Transverse colon (tissue), 4 donors: ENCODE measurements around the gene CD1D. TPM values are rescaled to one million over a fixed set of nuclear protein-coding genes. Genes with fewer than 3 reads are reported as not detected.
"Not testable (repeated sequence)": the region's sequence is repeated elsewhere in the genome, so short reads cannot be mapped to it uniquely, and the experiment has no call there.

Source experiments
- DNase-seq: peaks from one replicate; pipeline ENCODE4 v3.0.0-alpha.2; 2019
- H3K27ac ChIP-seq, 4 donors: fragments of 200-600 bp; sonication (generic); 2 replicates each; pipeline ENCODE4 v1.5.1; 2016 to 2018; ENCODE audit warnings: inconsistent platforms in 4 of 4
- H3K27me3 ChIP-seq: fragments of 200-600 bp; sonication (generic); 2 replicates; pipeline ENCODE4 v1.5.1; 2017; ENCODE audit warnings: inconsistent platforms
- H3K36me3 ChIP-seq, 4 donors: fragments of 200-600 bp; sonication (generic); 2 replicates each; pipeline ENCODE4 v1.5.1; 2017 to 2019; ENCODE audit warnings: inconsistent platforms in 4 of 4
- H3K4me1 ChIP-seq, 4 donors: fragments of 200-600 bp; sonication (generic); 2 replicates each; pipeline ENCODE4 v1.5.1; 2017 to 2020; ENCODE audit warnings: inconsistent platforms in 4 of 4
- H3K4me3 ChIP-seq, 4 donors: fragments of 200-600 bp; sonication (generic); 1 replicate in 1 of 4; 2 replicates in 3 of 4; pipeline versions ENCODE4 v1.5.1 to v1.6.1; 2017 to 2019; ENCODE audit warnings: inconsistent platforms in 4 of 4
- H3K9me3 ChIP-seq, 2 donors: fragments of 200-600 bp; sonication (generic); 2 replicates each; pipeline ENCODE4 v1.5.1; 2017 to 2019; ENCODE audit warnings: inconsistent platforms in 2 of 2
- EP300 ChIP-seq: sonication (generic); formaldehyde crosslinking; IDR thresholded peaks from one replicate; pipeline ENCODE4 v1.6.1; 2017; ENCODE audit warnings: antibody characterized with exemption, low read depth
- POLR2A ChIP-seq: fragments of 450-650 bp; IDR thresholded peaks from one replicate; pipeline ENCODE4 v1.6.1; 2016; ENCODE audit warnings: antibody characterized with exemption, mild to moderate bottlenecking, moderate library complexity
- POLR2AphosphoS5 ChIP-seq, 3 donors: sonication (generic); formaldehyde crosslinking; IDR thresholded peaks; one replicate each; pipeline ENCODE4 v1.6.1; 2016; ENCODE audit warnings: antibody characterized with exemption in 3 of 3
- WGBS, 2 donors: methylation state at CpG; one replicate each; pipeline ENCODE4 v1.1.5; 2018; ENCODE audit warnings: low coverage in 1 of 2; 5-methylcytosine and 5-hydroxymethylcytosine counted together
- in situ Hi-C, 4 donors: fragments of 200-750 bp; cut with MboI; loops; one replicate each; pipeline versions ENCODE4 v1.15.0 to v1.15.1; 2017; ENCODE audit warnings: low sequenced_read_pairs in 3 of 4, low pct_ligation_motif_present in 1 of 4, low pct_unique_long_range_greater_than_20kb in 1 of 4
- intact Hi-C: fragments of 100-400 bp; cut with DNase I; formaldehyde crosslinking; loops from one replicate; pipeline ENCODE4 v1.15.1; 2023; ENCODE audit warnings: low total_unique reads
- total RNA-seq, 4 donors: library from RNA; depleted of rRNA; stranded (reverse); fragments of >200 nt; gene quantifications; one replicate each; pipeline ENCODE4 v1.1.0, GENCODE V29; 2016
- TF ChIP-seq, protein P1 (sequence below), 5 experiments: fragments of 200-600 bp in 3 of 5; fragments of 450-650 bp in 2 of 5; sonication (generic) in 3 of 5; IDR thresholded peaks; 1 replicate in 2 of 5; 2 replicates in 3 of 5; pipeline ENCODE4 v1.5.1; 2016 to 2017; ENCODE audit warnings: antibody characterized with exemption in 5 of 5, inconsistent platforms in 3 of 5, mild to moderate bottlenecking in 2 of 5, moderate library complexity in 1 of 5

Gene CD1D
- total RNA-seq, 4 donors from 2014 or later, result 1.4 to 11.2 (median 4.1) TPM

DNA sequence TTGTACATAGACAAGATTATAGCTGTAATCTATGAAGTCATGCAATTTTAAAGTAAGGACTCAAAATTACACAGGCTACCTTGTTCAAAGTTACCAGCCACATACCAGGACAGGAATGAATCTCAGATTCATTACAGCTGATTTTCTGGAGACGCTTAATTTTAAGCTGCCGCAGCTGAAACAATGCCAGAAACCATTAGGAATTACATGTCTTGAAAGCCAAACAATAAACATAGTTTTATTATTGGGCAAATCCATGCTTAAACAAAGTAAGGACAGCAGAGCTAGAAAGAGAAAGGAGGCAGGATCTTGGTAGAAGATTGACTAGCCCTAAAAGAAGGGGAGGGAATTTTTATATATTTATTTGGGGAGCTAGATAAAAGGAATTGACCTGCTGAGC is 19.2 kb upstream of the CD1D start:
- Histone ChIP-seq H3K9me3 (no peaks in the 10 kb centered on the region), H3K36me3 (no peaks in the 10 kb centered on the region), H3K4me3 (no peak overlapping the region), H3K27me3 (peaks cover 16% of the 10 kb centered on the region), H3K27ac (no peak overlapping the region), H3K4me1 (peaks cover 0 to 4% (median 0%) of the 10 kb centered on the region in 4 donors)
- WGBS, 2 donors, result 32 to 46% methylated on average over 2 of the region's 2 CpGs
- DNase-seq, result no peak
- in situ Hi-C loops (no loop called here), intact Hi-C loops (no loop called here)
- no peak for TF ChIP-seq POLR2AphosphoS5 (IDR thresholded peaks at IDR 0.05)
- TF ChIP-seq, protein P1, sequence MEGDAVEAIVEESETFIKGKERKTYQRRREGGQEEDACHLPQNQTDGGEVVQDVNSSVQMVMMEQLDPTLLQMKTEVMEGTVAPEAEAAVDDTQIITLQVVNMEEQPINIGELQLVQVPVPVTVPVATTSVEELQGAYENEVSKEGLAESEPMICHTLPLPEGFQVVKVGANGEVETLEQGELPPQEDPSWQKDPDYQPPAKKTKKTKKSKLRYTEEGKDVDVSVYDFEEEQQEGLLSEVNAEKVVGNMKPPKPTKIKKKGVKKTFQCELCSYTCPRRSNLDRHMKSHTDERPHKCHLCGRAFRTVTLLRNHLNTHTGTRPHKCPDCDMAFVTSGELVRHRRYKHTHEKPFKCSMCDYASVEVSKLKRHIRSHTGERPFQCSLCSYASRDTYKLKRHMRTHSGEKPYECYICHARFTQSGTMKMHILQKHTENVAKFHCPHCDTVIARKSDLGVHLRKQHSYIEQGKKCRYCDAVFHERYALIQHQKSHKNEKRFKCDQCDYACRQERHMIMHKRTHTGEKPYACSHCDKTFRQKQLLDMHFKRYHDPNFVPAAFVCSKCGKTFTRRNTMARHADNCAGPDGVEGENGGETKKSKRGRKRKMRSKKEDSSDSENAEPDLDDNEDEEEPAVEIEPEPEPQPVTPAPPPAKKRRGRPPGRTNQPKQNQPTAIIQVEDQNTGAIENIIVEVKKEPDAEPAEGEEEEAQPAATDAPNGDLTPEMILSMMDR (IDR thresholded peaks at IDR 0.05), result no peak
- TF ChIP-seq POLR2A, result no peak
- no peak for TF ChIP-seq EP300

DNA sequence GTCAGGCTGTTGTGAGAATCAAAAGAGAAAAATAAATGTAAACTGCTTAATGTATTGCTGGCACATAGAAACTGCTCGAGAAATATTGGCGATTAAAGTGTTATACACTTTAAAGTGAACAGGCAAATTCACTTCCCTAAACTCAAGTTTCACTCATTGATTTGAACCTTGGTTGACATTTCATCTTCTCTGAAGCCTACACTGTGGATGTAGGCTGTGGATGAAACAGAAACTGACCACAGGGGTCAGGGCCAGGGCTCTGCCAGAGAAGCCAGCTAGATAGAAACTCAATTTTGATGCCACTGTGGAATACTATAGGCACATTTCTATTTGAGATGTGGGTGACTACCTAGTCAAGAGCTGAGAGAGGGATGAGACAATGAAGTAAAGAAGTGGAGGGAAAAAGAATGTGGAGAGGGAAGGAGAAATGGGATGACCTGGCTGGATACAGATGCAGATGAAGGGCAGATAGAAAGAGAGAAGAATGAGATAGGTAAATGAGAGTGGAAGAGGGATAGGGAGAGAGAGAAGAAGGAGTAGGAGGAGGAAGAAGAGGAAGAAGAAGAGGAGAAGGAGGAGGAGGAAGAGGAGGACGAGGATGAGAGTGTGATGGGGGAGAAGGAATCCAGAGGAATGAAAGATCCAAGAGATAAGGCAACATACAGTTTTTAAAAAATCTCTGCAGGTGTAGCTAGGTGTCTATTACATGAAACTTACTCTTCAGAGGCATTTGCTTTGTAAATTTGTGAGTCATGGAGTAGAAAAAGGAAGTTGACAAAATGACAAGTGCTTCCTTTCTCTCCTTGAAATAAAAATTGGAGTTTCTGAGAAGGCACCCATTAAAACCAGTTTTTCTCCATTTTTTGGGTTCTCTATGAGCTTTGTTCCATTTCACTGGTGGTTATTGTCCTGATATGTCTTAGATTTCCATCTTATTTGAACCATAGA is 17.4 kb upstream of the CD1D start:
- 54 to 62% methylated on average over 3 of the region's 3 CpGs for WGBS, 2 donors
- in situ Hi-C loops, result no loop called here
- no peak overlapping the region for H3K4me3 ChIP-seq
- peaks cover 23% of the 10 kb centered on the region for H3K27me3 ChIP-seq
- H3K4me1 ChIP-seq, result peaks cover 0 to 4% (median 0%) of the 10 kb centered on the region in 4 donors
- TF ChIP-seq, protein P1 (IDR thresholded peaks at IDR 0.05), result no peak
- TF ChIP-seq POLR2A, result no peak
- no peak for TF ChIP-seq EP300
- no peak for TF ChIP-seq POLR2AphosphoS5 (IDR thresholded peaks at IDR 0.05)
- H3K36me3 ChIP-seq, result no peaks in the 10 kb centered on the region
- H3K27ac ChIP-seq, result no peak overlapping the region
- intact Hi-C loops, result no loop called here
- DNase-seq, result peak; percentile 28
- H3K9me3 ChIP-seq, result no peaks in the 10 kb centered on the region

DNA sequence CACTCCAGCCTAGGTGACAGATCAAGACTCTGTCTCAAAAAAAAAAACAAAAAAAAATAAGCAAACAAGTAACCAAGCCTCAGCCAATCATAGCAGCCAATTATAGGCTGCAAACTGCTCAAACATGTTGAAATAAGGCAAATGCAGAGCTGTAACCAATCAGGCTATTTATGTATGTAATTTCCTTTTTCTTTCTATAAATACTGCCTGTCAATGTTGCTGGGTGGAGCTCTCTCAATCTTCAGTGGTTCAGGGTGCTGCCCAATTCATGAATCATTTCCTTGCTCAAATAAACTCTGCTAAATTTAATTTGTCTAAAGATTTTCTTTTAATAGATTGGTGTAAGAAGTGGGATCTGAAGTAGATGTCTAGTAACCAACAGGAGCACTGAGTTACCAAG is 11.6 kb upstream of the CD1D start:
- no peaks in the 10 kb centered on the region for H3K4me1 ChIP-seq

DNA sequence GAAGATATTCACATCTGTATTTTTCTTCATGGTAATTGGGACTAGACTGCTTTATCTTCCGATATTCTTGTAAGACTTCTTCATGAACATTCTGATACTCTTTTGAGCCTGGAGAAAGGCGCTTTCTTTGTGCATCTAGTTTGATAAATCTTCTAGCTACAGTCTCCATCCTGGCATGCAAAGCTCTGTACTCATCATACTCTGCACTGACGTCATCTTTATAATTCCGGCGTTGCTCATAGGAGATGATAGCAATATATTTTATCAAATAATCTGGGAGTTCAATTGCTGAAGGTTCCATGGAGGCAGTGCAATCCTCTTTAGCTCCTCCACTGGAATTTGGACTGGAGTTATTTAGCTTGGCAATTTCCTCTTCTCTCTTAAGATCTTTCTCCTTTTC is 4.8 kb upstream of the CD1D start:
- H3K4me3 ChIP-seq, DNase-seq, H3K9me3 ChIP-seq, H3K36me3 ChIP-seq, in situ Hi-C loops, H3K27me3 ChIP-seq, H3K27ac ChIP-seq, intact Hi-C loops: not testable (repeated sequence)
- peaks cover 0 to 39% (median 14%) of the 10 kb centered on the region in 4 donors for H3K4me1 ChIP-seq
- WGBS, 2 donors, result 85% methylated on average over 5 of the region's 5 CpGs

More for the DNA sequence above, 11.6 kb upstream of the CD1D start:
- intact Hi-C loops, result no loop called here
- Histone ChIP-seq H3K27ac (no peak overlapping the region), H3K27me3 (peaks cover 11% of the 10 kb centered on the region), H3K9me3 (no peaks in the 10 kb centered on the region), H3K36me3 (no peaks in the 10 kb centered on the region), H3K4me3 (no peak overlapping the region)
- in situ Hi-C loops, result no loop called here
- TF ChIP-seq EP300 (no peak), POLR2AphosphoS5 (IDR thresholded peaks at IDR 0.05) (no peak), POLR2A (no peak)
- TF ChIP-seq, protein P1 (IDR thresholded peaks at IDR 0.05), result no peak
- DNase-seq, result no peak
